ENCODE data around the gene KCNG2.

- TF ChIP-seq FEZF1 (tag by site-specific recombination; IDR thresholded peaks at IDR 0.05) (no peak), ZNF23 (tag by site-specific recombination; IDR thresholded peaks at IDR 0.05; ENCODE audit: borderline replicate concordance) (no peak), YY1 (tag by site-specific recombination; IDR thresholded peaks at IDR 0.05) (no peak), GLI2 (tag by site-specific recombination; IDR thresholded peaks at IDR 0.05; ENCODE audit: borderline replicate concordance, low read depth) (no peak), ZNF571 (tag by site-specific recombination; IDR thresholded peaks at IDR 0.05) (no peak), ZNF140 (tag by site-specific recombination; IDR thresholded peaks at IDR 0.05) (no peak), ZNF707 (tag by site-specific recombination; IDR thresholded peaks at IDR 0.05) (no peak), BCL11A (tag by site-specific recombination; IDR thresholded peaks at IDR 0.05; ENCODE audit: low read depth) (no peak), ZNF416 (tag by site-specific recombination; IDR thresholded peaks at IDR 0.05) (no peak), ZNF513 (tag by site-specific recombination; IDR thresholded peaks at IDR 0.05) (no peak), ZBTB7A (tag by site-specific recombination; IDR thresholded peaks at IDR 0.05; ENCODE audit: low read depth) (no peak), KLF9 (tag by site-specific recombination; IDR thresholded peaks at IDR 0.05; ENCODE audit: low read depth) (no peak)
- TF ChIP-seq, protein P1, sequence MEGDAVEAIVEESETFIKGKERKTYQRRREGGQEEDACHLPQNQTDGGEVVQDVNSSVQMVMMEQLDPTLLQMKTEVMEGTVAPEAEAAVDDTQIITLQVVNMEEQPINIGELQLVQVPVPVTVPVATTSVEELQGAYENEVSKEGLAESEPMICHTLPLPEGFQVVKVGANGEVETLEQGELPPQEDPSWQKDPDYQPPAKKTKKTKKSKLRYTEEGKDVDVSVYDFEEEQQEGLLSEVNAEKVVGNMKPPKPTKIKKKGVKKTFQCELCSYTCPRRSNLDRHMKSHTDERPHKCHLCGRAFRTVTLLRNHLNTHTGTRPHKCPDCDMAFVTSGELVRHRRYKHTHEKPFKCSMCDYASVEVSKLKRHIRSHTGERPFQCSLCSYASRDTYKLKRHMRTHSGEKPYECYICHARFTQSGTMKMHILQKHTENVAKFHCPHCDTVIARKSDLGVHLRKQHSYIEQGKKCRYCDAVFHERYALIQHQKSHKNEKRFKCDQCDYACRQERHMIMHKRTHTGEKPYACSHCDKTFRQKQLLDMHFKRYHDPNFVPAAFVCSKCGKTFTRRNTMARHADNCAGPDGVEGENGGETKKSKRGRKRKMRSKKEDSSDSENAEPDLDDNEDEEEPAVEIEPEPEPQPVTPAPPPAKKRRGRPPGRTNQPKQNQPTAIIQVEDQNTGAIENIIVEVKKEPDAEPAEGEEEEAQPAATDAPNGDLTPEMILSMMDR (tag by site-specific recombination; IDR thresholded peaks at IDR 0.05) = no peak
- TF ChIP-seq, protein P2, sequence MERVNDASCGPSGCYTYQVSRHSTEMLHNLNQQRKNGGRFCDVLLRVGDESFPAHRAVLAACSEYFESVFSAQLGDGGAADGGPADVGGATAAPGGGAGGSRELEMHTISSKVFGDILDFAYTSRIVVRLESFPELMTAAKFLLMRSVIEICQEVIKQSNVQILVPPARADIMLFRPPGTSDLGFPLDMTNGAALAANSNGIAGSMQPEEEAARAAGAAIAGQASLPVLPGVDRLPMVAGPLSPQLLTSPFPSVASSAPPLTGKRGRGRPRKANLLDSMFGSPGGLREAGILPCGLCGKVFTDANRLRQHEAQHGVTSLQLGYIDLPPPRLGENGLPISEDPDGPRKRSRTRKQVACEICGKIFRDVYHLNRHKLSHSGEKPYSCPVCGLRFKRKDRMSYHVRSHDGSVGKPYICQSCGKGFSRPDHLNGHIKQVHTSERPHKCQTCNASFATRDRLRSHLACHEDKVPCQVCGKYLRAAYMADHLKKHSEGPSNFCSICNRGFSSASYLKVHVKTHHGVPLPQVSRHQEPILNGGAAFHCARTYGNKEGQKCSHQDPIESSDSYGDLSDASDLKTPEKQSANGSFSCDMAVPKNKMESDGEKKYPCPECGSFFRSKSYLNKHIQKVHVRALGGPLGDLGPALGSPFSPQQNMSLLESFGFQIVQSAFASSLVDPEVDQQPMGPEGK (tag by site-specific recombination; IDR thresholded peaks at IDR 0.05) = no peak
These were observed 29.2 kb downstream of the KCNG2 start for GRCh38 chr18:79826966-79827365.
